HG03460 (cell line): ENCODE measurements around the gene JMY.

Experiments used
- ATAC-seq: cut with Tn5 transposase; IDR thresholded peaks from one replicate; pipeline ENCODE4 v1.9.1; 2021; ENCODE audit not compliant: unreplicated experiment

JMY gene

DNA sequence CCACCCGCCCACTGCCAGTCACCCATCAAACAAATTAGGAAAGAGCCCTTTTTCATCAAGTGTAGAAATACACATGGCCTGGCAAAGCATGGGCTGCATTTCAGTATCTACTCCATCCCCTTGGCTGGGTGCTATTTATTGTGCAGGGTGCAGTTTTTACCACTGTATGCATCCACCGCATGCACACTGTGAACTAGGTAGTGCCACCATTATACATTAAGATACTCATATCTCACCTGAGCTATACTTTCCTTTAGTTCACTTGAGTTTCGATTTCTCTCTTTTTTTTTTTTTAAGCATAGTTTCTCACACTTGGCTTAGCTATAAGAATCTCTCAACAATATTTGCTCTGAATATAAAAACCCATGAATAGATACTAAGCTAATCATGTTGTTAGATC lies 49.4 kb downstream of the JMY start:
- no peak for ATAC-seq

DNA sequence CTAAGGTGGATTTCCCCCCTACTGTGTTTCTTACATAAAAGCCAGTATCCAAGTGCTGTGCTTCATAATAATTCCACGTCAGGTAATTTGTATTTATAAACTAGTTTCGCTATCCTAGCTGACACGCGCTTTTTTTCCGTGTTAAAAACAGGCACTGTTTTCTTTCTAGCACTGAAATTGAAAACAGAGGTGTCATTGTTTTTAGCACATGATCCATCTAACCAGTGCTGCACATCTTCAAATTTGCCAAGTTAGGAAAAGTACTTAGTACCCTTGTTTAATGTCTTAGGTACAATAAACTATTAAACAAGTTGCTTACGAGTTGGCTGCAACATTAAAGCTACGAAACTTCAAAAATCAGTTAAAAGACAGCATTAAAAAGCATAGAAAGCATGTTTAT lies 49.9 kb downstream of the JMY start:
- ATAC-seq = no peak

DNA sequence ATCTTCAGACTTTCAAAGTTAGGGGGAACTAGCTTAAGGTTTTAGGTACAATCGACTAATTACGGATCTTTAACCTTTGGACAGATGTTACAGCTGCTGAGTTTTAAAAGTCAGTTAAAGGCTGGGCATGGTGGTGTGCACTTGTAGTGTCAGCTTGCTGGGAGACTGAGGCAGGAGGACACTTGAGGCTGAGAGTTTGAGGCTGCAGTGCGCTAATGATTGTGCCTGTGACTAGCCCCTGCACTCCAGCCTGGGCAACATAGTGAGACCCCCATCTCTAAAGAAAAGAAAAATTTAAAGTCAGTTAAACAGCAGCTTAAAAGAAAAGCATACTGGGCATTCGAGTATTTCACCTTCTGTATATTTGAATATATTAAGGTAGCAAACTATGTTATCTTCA lies 51.4 kb downstream of the JMY start:
- ATAC-seq = no peak

DNA sequence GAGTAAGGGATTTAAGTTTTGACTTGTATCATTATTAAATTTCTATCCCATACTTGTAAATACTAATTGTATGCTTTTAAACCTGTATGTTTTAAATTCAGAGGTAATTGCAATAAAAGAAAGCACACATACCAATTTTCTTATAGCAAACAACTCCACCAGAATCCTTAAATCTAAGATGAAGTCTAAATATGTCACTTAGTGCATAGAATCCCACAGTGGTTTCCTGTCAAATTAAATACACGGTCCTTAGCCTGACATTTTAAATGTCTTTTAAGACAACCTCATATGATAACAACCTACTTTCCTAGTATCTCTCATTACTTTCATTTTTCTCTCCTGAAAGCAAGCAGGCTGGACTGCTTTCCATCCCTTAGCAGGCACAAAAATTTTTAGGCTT lies 52.0 kb downstream of the JMY start:
- ATAC-seq = no peak

DNA sequence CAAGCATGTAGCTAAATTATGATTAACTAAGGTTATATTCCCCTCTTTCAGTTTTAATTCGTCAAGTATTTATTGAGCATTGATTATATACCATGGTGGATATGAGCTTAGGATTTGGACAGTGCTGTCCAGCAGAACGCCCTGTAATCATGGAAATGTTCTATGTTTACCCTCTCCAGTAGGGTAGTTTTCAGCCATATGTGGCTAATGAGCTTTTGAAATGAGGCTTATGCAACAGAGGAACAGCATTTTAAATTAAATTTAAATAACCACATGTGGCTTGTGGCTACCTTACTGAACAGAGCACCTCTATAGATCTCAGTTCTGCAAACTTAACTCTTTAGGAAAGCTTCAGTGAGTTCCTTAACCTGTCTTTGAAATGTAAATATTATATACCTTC lies 59.1 kb downstream of the JMY start:
- ATAC-seq = no peak

DNA sequence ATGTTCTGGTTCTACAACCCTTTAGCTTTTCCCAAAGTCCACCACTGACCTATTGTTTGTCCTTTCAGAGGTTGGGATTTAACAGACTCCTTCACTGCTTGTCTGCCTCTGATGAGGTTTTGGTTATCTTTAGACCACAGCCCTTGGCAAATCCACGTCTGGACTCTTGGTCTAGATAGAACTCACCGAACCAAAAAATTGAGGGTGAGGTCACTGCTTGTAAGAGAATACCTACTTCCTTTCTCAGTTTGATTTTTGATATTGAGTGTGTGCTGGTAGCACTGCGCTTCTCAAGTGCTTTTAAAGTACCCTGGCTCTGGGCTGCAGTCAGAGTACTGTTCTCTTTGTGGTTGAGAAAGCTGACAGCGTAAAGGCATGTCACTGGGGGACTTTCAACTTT lies 61.7 kb downstream of the JMY start:
- ATAC-seq = no peak

DNA sequence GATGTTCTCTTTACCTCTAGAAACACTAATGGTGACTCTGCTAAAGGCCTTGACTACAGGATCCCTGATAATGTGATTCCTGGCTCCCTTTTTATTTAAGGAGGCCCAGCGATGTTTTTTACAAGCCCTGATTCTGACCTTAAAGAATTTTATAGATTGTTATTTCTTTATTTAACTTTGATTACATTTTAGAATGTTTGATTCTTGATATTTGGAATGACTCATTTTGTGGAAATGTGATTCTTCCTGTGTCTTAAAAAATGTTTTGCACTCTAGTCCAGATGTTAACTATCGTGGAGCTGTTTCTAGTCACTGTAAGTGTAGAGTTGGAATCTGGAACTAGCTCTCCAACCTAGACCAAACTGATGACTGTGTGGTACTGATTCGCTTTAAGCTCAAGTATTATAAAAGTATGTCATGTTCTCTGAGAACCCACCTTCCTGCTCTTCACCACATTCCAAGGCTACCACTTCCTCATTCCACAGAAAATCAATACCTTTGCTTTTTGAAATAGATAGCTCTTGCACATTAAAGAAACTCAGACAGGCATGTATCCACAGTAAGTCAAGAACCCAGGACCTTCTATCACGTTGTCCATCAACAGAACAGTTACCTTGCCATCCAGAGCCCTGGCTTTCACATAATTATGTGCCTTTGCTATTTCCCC lies 65.2 kb downstream of the JMY start:
- no peak for ATAC-seq

DNA sequence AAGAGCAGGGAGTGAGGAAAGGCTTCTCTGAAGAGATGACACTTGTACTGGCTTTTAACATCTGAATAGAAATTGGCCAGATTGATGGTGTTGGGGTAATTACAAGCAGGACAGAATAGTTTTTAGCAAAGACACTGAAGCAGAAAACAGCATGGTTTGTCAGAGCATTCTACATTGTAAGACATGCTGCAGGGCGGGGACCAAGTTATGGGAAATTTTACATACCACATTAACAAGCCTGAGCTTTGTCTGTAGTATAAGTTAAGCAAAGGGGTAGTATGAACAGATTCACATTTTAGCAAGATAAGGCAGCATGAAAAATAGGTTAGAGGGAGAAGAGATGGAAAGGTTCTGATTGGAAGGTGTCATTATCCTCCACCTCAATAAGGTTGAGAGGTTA lies 66.5 kb downstream of the JMY start:
- ATAC-seq = no peak

DNA sequence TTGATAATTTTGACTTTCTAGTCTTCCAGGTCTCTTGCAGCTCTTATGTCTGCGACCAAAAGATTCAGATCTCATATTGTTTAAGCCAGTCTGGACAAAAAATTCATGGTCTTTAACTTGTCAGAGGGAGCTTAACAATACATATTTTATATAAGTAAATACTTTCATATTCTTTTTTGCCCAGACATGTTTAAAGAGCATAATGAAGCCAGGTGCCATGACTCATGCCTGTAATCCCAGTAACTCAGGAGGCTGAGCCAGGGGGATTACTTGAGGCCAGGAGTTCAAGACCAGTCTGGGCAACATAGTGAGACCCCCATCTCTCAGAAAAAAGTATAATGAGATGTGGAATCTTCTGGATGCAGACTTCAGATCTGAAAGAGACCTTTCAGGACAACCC lies 69.8 kb downstream of the JMY start:
- no peak for ATAC-seq

DNA sequence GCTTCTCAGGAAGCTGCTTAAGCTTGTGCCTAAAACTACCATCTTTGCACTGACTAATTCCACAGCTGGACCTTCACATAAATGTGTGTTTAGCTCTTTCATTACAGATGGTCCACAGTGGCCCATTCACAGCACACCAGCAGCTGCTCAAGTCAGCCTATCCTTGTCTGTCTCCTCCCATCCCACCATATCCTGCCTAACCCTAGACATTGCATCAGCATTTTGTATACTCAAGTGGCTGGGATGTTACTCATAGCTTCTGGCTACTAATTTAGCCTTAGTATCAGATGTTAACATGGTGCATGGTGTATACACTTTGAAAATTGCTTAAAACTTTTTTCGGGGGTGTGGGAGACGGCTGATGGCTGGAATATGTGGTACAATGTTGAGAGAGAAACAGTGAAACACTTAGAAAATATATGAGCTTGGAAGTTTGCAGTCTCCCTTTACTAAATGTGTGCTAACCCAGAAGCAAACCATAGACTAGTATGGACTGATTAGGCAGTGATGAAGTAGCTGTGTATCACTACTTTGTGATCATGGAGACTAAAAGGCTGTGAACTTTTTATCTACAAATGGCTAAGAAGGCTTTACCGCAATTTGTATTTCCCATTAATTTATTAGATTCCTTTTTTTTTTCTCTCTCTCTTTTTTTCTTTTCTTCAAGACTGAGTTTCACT lies 83.1 kb downstream of the JMY start:
- ATAC-seq = no peak

DNA sequence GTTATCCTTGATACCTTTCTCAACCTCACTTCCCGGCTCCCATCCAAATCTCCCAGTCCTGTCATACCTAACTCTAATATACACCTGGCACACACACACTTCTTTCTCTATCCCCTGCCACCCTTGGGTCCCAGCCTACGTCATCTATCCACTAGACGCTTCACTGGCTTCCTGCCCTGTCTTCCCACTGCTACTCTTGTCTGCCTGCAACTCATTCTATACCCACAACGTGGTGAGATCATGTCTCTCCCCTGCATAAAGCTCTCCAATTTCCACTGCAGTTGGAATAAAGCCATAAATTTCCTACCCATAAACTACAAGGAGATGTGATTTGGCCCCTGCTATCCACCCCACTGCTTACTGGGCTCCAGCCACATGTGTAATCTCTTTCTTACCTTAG lies 93.5 kb downstream of the JMY start:
- ATAC-seq = no peak

DNA sequence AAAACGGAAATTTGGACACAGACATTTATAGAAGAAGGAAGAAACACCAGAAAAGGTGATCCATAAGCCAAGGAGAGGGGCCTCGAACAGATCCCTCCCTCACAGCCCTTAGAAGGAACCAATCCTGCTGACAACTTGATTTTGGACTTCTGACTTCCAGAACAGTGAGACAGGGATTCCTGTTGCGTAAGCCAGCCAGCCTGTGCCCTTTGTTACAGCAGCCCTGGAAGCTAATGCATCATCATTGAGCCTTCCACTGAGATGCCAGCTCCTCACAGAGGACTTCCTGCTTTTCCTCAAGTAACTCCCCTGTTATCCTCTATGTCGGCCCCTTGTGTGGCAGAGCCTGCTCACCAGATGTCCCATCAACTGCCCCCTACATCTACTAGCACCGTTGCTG lies 94.1 kb downstream of the JMY start:
- ATAC-seq = no peak

DNA sequence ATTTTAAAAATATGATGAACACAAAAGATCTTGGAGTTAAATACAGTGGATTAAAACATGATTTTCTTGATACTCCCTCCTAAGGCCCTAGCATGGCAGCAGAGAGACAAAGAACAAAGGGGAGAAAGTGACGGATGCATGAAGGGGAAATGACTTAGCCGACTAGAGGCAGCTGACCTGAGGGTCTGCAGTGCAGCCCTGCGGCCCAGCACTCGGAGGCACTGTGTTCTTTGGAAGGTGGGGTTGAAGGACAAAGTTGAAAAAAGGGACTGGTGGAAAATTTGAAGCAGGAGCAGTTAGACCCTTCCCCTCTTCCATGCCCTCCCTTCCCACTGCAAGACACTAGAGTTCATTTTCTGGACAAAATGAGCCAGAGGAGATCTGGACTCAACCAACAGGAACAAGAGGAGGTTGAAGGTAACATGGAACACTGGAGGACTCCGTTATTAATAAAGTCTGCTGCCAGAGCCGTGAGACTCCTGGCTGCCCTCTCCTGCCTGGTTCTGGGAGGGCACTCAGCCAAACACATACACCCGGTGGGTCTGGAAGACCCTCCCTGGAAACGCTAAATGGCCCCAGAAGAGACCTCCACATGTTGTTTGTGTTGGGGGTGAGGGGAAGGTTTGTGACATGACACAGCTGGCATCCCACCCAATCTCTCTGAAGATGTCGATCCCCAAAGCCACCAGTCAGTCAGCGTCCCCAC lies 98.1 kb downstream of the JMY start:
- no peak for ATAC-seq

DNA sequence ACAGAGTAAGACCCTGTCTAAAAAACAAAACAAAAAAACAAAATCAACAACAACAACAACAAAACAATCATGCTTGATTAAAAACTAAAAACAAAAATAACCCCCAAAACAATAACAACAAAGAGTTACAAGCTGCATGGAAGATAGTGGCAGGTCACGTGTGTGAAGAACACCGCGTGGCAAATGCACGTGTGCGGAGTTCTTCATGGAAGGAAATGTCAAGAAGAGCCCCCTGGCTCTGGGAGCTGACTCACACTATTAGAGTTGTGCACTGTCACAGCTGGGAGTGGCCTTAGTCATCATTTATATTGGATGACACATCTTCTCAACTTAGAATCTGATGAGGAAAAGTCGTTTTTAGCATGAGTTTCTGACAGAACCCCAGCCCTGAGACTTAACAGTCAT lies 110.5 kb downstream of the JMY start:
- no peak for ATAC-seq

DNA sequence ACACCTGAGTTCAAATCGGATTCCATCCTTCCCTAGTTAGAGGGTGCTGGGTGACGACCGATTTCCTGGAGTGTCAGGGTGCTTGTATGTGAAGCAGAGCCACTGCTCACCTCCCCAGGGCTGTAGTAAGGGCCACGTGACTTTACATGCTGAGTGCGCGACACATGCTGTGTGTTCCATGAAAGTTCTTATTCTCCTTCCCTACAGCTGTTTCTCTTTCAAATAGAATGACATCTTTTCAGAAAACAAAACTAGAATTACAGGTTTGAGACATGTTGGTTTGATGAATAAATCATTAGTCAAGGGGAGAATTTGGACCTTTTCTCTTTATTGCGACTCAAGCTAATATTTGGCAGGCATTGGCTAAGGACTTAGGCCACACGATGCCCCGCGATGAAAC lies 113.1 kb downstream of the JMY start:
- no peak for ATAC-seq

DNA sequence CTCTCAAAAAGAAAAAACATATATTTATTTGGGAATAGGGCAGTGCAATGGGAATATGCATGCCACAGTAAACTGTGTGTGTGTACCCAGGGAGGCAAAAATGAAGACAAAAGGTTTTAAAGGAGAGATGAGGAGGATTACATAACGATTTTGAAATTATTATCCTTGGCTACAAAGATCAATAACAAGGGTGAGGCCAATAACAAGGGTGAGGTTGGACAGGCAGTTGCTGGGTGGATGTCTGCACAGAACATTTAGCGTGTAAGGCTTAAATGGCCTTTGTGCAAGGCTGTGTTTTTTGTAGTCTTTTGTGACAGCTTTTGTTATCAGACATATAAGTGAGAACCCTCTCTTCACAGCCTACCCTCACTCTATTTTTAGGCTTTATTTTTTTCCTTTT lies 114.0 kb downstream of the JMY start:
- no peak for ATAC-seq

DNA sequence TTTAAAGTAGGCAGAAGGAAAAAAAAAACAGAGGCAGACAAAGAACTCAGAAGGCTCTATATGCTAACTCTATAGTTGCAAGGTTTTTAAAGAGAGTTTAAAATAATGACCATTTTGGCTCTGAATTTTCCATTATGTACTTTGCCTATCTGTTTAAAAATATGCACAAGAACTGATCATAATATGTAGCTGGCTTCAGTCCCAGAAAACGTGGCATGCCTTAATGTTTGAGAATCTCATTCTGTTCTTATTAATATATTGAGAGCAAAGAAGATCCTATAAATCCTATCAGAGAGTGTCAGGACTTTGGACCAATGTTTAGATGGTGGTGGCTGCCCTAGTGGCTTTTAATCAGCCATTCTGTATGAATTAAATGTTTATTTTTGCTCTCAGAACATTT lies 121.5 kb downstream of the JMY start:
- no peak for ATAC-seq
